Kasumi-1 (cell line): ENCODE measurements around the gene GSTCD.
"Not testable (repeated sequence)": the region's sequence is repeated elsewhere in the genome, so short reads cannot be mapped to it uniquely, and the experiment has no call there.

Source experiments
- DNase-seq, 2 experiments: peaks; one replicate each; lab custom pipeline; 2025; lab: John Stamatoyannopoulos, UW

GSTCD gene

DNA sequence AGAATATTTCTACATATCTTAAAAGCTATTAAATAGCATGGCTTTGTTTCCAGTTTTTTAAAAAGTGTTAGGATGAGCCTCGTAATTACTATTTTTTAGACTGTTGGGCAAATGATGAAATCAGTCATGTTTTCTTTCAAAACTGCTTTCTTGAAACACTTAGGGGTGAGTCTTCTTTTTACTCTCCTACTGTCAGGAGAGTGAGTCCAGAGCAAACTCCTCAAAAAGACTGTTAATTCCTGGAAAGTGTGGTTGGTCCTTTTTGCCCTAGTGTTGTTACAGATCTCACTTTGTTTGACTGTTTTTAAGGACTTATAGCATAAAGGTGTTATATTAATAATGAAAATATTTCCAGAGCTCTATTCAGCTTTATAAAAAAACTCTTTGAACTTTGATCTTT lies 6.3 kb downstream of the GSTCD start:
- no peak for DNase-seq

DNA sequence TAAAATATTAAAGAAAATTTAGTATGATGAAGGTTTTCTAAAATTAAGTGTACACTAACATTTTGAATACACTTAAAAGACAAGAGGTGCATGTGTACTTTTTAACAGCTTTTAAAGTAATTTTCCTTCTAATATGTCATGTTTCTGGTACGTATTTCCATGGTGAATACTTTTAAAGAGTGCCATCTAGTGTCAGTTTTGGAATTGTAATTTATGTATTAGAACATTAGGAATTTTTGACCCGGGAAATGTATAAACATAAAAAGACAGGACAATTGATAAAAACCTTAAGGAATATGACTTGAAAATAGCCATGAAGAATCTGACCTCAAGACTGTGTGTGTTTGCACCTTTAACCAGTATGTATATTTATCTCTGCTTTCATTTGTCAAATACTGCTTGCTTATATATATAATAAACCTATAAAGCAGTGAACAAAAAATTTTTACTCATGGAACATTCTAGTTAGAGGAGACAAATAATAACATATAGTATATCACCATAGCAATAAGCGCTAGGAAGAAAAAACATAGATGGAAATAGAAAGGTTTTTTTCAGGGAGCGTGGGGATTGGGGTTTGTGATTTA lies 7.2 kb downstream of the GSTCD start:
- DNase-seq, result peak; percentile 57

DNA sequence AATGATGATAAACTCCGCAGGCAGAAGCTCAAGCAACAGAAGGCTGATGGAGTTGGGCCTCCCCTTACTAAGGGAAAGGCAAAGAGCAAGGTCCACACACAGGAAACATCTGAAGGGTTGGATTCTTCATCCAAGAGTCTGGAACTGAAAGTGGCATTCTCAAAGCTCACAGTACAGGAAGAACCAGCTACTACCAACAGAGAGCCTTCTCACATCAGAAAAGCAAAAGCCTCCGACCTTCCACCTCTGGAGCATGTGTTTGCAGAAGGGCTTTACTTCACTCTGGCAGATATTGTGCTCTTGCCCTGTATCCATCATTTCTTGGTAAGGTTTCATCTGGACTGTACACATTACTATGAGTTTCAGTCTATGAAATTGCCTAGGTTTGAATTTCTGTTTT lies 10.6 kb downstream of the GSTCD start:
- no peak for DNase-seq

DNA sequence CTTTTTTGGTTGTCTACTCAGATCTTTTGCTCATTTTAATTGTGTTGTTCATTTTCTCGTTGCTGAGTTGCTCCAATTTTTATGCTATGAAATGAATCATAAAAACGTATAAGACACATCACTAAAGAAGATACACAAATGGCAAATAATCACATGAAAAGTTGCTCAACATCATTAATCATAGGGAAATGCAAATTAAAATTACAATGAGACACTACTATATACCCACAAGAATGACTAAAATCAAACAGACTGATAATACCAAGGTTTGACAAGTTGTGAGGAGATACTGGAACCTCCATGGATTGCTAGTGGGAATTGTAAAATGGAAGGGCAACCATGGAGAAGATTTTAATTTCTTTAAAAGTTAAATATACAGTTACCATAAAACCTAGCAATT lies 17.0 kb downstream of the GSTCD start:
- DNase-seq, result no peak

DNA sequence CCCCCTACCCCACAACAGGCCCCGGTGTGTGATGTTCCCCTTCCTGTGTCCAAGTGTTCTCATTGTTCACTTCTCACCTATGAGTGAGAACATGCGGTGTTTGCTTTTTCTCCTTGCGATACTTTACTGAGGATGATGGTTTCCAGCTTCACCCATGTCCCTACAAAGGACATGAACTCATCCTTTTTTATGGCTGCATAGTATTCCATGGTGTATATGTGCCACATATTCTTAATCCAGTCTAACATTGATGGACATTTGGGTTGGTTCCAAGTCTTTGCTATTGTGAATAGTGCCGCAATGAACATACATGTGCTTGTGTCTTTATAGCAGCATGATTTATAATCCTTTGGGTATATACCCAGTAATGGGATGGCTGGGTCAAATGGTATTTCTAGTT lies 21.3 kb downstream of the GSTCD start:
- DNase-seq, result not testable (repeated sequence)

DNA sequence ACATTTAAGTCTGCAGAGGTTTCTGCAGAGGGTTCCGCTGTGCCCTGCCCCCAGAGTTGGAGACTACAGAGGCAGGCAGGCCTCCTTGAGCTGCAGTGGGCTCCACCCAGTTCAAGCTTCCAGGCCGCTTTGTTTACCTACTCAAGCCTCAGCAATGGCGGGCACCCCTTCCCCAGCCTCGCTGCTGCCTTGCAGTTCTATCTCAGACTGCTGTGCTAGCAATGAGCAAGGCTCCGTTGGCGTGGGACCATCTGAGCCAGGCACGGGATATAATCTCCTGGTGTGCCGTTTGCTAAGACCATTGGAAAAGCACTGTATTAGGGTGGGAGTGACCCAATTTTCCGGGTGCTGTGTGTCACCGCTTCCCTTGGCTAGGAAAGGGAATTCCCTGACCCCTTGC lies 26.6 kb downstream of the GSTCD start:
- not testable (repeated sequence) for DNase-seq

DNA sequence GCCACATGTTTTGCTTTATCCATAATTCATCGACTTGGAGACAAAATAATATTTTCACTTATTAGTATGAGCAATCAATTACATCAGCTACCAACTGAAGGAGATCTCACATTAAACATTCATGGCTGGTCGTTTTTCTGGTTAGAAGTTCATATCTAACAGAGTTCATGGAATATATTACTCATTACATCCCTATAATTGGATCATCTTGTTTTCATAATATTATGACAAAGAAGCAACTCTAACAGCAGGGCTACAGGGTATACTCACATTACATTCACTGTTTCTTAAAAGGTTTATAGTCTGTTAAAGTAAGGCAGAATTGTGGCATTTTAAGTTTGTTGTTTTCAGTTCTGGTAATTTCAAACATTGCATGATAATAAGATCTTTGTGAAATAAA lies 33.0 kb downstream of the GSTCD start:
- DNase-seq, result no peak

DNA sequence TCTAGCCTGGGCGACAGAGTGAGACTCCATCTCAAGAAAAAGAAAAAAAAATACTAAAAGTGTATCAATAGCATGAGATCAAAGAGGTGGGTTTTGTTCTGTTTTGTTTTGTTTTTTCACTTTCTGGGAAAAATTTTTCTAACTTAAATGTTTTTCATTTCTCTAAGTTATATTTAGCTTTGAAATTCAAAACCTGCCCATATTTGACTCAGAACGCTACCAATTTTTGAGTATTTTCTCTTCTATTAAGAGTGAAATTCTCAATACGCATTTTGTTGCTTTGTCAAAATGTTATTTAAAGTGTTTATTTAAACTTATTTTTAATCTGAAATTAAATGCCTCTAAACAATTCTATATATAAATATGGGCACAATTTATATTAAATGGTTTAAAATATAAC lies 39.6 kb downstream of the GSTCD start:
- no peak for DNase-seq

DNA sequence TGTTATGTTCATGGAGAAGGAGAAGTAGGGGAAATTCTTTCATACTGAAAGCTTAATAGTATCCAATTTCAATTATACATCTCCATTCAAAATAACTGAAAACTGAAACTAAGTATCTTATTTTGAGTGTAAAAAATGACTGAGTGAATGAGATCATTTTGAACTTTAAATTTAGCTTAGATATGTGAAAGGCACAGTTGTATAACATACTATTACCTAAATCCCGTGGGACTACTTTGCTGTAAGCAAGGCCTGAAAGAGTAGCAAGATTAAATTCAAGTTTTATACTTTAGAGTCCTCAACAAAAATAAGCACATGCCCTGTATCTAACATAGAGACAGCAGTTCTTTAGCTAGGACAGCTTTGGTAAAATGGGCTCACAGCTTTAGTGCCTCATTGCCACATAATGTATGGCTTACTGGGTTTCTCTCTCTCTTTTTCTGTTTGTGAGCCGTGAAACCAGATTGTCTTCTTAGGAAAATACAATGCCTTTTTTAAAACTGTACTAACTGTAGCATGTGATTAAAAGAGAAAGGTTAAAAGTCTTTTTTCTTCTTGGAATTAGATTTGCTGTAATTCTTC lies 43.2 kb downstream of the GSTCD start:
- no peak for DNase-seq

DNA sequence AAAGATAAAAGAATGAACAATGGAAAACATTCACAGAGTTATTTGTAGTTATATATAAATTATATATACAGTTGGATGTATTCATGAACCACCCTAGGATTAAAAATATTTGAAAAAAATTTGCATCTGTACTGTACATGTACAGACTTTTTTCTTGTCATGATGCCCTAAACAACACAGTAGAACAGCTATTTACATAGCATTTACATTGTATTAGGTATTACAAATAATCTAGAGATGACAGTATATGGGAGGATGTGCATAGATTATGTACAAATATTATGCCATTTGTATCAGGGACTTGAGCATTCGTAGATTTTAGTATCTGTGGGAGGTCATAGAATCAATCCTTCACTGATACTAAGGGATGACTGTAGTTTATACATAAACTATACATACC lies 44.8 kb downstream of the GSTCD start:
- no peak for DNase-seq

DNA sequence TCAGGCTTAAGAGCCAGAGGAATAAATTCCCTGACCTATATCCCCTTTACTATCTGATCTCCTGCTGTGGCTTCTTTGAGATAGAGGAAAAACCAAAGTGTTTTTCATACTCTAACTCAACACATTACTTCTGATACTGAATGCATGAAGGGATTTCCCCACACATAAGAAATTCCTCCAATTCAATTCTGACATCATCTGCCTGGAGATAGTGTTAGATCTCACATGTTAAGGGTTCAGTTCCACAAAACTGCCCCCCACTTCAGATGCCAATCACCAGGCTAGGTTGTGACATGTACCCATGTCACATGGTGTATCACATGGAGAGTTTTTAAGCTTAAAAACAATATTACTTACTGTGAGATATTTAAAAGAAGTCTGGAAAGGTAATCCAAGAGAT lies 46.8 kb downstream of the GSTCD start:
- DNase-seq, result no peak

DNA sequence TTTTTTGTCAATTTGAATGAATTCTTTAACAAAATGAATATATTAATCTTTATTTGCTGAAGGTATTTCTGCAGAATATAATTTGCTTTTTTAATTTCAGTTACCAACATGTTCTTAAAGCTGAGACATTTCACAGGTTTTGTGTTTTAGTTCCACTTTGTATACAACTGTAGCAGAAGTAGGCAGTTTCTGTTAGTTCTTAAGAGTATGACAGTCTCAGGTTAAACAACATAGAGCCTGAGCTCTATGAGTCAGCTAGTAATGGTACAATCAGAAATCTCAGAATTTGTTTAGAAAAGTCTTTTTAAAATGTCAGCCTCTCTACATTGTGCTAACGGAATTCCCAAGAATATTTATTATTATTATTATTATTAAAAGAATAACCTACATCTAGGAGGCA lies 50.4 kb downstream of the GSTCD start:
- DNase-seq, result no peak

DNA sequence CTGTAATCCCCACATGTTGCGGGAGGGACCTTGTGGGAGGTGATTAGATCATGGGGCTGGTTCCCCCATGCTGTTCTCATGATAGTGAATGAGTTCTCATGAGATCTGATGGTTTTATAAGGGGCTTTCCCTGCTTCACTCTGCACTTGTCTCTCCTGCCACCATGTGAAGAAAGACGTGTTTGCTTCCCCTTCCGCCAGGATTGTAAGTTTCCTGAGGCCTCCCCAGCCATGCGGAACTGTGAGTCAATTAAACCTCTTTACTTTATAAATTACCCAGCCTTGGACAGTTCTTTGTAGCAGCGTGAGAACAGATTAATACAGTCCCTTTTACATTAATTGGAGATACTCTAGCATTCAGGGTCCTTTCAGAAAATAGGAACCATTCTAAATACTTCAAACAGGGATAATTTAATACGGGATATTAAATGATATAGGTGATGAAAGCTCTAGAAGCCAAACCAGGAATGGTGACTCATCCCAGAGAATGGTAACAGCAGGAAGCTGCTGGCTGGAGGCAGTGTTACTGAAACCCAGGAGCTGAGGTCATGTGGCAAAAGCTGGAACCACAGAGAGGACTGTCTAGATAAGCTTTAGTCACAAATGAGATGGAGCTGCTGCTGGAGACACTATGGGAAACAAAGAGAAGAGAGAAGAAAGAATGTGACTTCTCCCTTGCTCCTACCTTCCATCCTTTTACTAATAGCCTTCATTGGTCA lies 57.3 kb downstream of the GSTCD start:
- DNase-seq, result peak; percentile 25 to 33

DNA sequence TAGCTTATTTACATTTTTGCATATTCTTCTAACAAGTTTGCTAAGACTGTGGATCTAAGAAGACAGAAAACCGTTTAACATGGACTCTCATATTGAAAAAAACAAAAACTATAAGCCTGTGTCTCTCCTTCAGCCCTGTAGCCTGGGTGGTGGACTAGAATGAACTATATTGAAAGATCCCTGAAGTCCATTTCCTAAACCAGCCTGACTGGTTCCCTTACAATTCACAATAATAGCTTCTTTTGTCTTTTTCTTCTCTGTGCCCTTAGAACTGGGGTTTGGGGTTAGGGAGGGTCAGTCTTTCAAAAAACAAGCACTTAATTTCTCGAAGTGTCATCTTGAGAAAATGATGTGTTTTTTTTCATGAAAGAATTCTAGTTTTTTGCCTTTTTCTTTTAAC lies 59.0 kb downstream of the GSTCD start:
- no peak for DNase-seq

DNA sequence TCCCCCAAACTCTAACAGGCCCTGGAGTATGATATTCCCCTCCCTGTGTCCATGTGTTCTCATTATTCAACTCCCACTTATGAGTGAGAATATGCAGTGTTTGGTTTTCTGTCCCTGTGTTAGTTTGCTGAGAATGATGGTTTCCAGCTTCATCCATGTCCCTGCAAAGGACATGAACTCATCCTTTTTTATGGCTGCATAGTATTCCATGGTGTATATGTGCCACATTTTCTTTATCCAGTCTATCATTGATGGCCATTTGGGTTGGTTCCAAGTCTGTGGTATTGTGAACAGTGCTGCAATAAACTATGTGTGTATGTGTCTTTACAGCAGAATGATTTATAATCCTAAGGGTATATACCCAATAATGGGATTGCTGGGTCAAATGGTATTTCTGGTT lies 61.9 kb downstream of the GSTCD start:
- not testable (repeated sequence) for DNase-seq

DNA sequence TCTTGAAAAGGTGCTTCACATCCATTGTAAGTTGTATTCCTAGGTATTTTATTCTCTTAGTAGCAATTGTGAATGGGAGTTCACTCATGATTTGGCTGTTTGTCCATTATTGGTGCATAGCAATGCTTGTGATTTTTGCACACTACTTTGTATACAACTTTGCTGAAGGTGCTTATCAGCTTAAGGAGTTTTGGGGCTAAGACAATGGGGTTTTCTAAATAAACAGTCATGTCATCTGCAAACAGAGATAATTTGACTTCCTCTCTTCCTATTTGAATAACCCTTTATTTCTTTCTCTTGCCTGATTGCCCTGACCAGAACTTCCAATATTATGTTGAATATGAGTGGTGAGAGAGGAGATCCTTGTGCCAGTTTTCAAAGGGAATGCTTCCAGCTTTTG lies 63.5 kb downstream of the GSTCD start:
- DNase-seq, result not testable (repeated sequence)

DNA sequence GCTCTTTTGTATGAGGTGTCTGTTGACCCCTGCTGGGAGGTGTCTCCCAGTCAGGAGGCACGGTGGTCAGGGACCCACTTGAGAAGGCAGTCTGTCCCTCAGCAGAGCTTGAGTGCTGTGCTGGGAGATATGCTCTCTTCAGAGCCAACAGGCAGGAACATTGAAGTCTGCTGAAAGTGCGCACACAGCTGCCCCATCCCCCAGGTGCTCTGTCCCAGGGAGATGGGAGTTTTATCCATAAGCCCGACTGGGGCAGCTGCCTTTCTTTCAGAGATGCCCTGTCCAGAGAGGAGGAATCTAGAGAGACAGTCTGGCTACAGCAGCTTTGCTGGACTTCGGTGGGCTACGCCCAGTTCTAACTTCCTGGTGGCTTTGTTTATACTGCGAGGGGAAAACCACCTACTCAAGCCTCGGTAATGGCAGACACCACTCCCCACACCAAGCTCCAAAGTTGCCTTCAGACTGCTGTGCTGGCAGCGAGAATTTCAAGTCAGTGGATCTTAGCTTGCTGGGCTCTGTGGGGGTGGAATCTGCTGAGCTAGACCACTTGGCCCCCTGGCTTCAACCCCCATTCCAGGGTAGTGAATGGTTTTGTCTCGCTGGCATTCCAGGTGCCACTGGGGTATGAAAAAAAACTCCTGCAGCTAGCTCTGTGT lies 67.3 kb downstream of the GSTCD start:
- not testable (repeated sequence) for DNase-seq

DNA sequence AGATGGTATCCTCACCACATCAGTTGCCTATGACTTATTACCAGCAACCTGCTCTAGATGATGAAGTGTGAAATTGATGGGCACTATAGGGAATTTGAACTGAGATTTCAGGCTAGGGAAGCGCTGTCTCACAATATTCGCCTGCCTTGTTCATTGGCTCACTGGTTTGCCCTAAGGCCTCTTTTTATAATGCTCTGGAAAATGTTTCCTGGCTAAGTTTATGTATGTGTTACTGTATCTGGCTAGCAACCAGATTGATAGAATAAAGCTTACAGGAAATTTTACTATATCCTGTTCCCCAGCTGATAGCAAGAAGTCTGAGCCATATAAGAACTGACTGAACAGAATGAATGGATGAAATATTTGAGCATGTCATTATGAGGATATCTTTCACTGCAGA lies 71.6 kb downstream of the GSTCD start:
- DNase-seq, result no peak

DNA sequence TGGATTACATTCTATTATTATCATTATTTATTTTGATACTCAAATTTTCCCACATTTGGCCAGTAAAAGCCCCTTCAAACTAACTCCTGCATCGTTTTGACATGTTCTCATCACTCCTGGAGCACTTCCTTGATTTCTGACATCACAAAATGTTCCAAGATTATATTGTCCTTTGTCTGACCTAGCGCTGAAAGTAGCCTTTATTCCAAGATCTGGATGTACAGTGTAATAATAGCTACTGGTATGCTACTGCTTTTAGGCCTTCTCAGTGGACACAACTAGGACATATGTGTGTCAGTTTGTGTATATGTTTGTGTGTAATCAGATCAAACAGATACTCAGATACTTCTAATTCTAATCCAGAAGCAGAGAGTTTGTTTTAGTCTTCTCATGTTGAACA lies 76.2 kb downstream of the GSTCD start:
- no peak for DNase-seq

DNA sequence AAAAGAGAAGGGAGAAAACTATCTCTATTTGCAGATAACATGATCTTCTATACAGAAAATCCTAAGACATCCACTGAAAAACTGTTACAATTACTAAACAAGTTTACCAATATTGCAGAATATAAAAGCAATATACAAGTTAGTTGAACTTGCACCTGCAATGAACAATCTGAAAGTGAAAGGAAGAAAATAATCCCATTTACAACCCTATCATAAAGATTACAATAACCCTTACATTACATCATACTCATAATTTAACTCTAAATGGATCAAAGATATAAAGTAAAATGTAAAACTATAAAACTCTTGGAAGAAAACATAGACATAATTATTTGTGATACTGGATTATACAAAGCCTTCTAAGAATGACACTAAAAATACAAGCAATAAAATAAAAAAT lies 77.2 kb downstream of the GSTCD start:
- DNase-seq, result no peak

DNA sequence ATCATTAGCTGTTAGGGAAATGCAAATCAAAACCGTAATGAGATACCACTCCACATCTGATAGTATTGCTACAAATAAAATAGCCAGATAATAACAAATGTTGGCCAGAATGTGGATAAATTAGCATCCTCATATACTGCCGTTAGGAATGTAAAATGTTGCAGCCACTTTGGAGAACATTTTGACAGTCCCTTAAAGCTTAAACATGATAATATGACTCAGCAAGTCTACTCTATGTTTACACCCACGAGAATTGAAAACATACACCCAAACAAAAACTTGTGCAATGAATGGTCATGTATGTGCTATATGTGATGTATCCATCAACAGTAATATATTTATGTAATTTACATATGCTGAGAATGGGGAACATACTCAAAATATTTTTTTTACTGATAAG lies 78.2 kb downstream of the GSTCD start:
- no peak for DNase-seq

DNA sequence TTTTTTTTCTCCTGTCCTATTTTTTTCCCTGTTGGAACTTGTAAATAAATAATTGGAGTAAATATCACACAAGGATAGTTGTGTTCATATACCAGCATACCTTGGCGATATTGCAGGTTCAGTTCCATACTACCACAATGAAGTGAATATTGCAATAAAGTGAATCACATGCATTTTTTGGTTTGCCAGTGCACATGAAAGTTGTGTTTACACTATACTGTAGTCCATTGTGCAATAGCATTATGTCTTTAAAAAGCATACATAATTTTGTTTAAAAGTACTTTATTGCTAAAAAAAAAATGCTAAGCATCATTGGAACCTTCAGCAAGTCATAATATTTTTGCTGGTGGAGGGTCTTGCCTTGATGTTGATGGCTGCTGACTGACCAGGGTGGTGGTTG lies 88.6 kb downstream of the GSTCD start:
- no peak for DNase-seq

DNA sequence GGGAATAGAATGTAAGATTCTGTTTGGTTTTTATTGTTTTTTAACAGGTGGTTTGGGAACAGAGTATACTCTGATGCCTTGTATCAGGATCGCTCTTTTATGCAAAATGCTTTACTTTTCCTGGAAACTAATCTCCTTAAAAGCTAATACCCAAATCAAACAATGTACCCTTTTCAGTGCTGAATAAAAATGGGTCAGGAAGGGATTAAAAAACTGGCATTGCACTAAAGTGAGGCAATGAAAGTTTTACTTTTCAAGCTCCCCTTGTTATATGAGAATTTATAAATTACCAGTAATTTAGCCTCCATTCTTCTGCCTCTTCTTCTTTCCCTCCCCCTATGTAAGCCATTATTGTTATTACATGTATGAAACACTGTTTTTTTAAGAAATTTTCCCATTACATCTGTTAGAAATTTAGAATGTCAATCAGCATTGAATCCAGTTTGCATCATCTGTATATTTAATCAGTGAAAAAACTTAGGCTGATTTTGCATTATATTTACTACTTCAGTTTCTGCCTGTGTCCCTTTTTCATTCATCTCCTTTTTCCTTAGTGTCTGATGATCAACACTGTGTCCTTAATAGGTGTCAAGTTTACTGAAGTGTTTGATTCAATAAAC lies 97.0 kb downstream of the GSTCD start:
- DNase-seq, result no peak
